LHCN-M2 (cell line): ENCODE results near the gene TRAPPC3. TPM values are rescaled to one million over a fixed set of nuclear protein-coding genes. Genes with fewer than 3 reads are reported as not detected.

ENCODE experiments used
- DNase-seq: peaks from one replicate; pipeline ENCODE4 v3.0.0-alpha.2; 2012; ENCODE audit warnings: low read depth
- total RNA-seq: library from RNA; depleted of rRNA; stranded (reverse); fragments of >200 nt; gene quantifications from 2 replicates; pipeline ENCODE4 v1.2.3, GENCODE V29; 2014

Gene TRAPPC3
- total RNA-seq, 1 experiment from 2014 or later = 134 TPM

DNA sequence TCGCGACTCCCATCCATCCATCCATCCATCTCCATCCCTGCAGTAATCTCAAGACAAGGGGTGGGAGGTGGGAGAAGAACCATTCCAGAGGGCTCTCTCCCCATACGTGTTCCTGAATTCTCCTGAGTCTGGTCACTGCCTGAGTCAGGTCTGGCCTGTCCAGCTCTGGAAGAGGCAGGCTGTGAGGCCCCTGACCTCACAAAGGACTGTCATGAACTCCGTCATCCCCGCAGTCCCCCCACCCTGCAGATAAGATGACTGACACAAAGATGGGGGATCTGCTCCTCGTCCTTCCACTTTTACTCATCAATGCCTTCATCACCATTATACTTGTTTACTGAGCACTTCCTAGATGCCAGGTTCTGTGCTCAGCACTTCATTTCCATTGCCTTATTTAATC is 5.0 kb upstream of the TRAPPC3 start:
- no peak for DNase-seq

DNA sequence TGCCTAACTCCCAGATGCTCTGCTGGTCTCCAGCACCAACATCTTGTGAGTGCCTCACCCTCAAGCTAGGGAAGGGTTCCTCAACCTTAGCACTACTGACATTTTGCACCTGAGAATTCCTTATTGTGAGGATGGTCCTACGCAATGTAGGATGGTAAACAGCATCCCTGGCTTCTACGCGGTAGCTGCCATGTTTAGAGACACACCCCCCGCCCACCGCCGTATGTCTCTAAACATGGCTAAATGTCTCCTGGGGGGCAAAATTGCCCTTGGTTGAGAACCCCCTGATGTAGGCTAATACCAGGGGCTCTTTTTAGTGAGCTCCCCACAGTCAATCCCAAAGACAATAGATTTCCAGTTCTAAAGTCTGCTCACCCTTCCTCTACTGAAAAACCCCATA is 4.2 kb upstream of the TRAPPC3 start:
- DNase-seq = no peak

DNA sequence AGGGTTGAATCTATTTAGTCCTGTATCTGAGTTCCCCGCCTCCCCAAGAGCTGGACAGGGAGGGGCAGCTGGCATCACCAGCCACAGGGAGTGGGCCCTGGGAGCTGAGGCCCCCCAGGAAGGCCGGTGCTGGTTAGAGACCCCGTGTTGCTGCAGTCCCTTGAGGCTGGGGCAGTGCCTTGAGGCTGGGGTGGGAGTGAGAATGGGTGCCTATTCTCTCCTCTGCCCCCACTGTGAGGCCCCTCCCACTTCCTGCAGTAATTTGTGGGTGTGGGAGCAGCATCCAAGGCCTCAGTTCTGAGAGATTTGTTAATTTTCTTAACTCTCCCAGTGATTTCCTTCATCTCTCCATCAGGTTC is 2.5 kb upstream of the TRAPPC3 start:
- DNase-seq = no peak

DNA sequence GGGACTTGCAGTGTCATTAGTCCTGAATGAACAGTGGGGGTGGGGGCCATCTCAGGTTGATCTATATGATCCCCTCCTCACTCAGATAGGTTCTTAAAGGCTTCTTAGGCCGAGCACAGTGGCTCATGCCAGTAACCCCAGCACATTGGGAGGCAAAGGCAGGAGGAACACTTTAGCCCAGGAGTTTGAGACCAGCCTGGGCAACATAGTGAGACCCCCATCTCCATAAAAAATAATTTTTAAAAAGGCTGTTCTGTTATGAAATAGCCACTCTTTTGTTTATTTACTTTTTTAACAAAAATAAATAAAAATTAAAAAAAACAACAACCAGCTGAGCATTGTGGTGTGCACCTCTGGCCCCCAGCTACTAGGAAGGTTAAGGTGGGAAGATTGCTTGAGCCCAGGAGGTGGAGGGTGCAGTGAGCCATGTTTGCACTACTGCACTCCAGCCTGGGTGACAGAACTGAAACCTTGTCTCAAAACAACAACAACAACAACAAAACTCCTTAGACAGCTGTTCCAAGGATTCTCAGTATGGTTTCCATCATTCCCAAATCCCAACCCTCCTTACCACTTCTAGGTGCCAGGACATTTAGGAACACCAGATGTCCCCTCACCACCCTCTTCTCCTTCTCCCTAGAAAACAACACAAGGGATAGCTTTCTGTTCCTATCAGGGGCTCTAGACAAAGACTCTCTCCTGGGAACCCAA is 2.0 kb upstream of the TRAPPC3 start:
- DNase-seq = peak; percentile 38

DNA sequence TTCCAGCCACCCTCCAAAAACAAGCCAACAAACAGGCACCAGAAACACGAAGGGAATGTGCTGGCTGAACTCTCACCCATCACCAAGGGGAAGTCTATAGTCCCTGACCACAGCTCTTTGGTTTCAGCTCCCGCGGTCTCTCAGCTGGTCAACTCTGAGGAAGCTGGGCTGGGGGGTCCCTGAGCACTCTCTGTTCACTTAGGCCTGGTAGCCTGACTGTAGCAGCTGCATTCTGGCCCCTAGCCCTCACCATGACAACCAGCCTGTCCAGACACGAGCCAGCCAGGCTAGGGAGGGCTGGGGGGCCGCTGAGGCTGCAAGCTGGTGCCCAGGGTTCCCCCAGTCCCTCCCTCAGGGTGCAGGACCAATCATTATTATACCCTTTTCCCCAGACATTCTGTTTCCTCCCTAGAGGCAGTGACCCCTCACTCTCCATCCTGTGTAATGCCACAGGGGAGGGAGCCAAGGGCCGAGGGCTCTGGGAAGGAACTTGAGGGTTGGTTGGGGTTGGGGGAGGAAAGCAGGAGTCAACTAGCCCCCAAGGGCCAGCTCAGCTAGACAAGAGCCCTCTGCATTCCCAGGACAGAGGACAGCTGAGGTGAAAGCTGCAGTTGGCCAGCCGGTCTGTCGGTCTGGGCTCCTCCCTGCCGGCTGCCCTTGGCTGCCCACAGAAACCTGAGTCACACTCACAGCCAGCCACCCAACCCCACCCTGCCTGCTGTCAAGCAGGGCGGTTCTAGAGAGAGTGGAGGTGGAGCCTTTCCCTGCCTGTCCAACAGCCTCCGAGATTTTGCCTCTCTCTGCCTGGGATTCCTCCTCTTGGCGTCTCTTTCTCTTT is 1.2 kb upstream of the TRAPPC3 start:
- peak; percentile 97 for DNase-seq

- DNase-seq = no peak
These were observed 648 bp upstream of the TRAPPC3 start for GRCh38 chr1:36149973-36150295.

DNA sequence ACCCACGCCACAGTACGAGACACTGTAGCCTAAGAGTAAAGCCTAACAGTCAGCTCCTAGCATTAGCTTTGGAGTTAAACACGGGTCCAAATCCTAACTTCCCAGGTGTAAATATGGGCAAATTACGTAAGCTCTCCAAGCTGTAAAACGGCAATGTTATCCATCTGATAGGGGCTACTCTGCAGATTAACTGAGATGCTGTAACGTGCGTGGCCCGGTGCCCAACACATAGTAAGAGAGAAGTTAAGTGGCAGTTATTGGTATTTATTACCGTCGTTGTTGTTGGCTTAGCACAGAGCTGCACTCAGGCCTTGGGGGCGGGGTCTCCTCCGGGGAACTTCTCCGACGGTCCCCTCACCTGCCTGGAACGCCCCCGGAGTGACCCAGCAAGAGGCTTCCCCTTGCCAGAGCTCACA is 457 bp downstream of the TRAPPC3 start:
- no peak for DNase-seq

- DNase-seq = no peak
These were observed 4.9 kb downstream of the TRAPPC3 start for GRCh38 chr1:36144413-36144812.

- DNase-seq = no peak
These were observed 5.9 kb downstream of the TRAPPC3 start for GRCh38 chr1:36143424-36143823.

DNA sequence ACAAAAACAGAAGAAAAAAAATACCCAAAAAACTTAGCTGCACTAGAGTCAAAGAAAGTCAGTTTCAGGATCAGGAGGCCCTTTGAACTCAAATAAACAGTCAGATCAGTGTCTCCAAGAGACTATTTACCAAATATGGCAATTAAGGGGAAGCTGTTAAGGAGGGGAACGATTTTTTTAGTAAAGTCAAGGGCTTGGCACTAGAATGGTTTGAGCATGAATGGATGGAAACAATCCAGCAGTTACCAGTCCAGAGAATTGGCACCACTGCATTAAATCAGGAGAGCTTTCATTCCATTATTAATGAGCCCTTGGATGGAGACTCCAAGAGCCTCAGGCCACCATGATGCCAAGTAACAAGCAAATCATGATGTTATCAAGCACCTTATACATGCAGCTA is 7.2 kb downstream of the TRAPPC3 start:
- DNase-seq = no peak

DNA sequence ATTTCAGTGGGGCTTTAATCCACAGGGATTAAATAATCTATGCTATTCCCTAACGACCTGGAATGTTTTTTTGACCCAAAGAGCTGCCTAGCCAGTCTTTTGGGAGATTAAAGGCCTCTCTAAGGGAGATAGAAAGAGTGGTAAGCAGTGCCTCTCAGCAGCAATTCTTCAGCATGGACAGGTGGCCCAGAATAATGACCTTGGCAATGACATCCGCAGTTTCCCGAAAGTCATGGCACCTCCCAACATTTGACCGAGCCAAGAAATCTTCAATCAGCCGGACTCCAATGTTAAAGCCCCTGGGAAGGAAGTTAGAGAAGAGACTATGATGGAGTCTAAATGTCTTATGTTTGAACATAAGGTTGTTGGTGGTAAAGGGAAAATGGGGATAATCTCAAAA is 9.8 kb downstream of the TRAPPC3 start:
- no peak for DNase-seq

- peak; percentile 60 for DNase-seq
These were observed 11.5 kb downstream of the TRAPPC3 start for GRCh38 chr1:36137776-36138175.

- DNase-seq = peak; percentile 83
These were observed 12.1 kb downstream of the TRAPPC3 start for GRCh38 chr1:36137226-36137625.

DNA sequence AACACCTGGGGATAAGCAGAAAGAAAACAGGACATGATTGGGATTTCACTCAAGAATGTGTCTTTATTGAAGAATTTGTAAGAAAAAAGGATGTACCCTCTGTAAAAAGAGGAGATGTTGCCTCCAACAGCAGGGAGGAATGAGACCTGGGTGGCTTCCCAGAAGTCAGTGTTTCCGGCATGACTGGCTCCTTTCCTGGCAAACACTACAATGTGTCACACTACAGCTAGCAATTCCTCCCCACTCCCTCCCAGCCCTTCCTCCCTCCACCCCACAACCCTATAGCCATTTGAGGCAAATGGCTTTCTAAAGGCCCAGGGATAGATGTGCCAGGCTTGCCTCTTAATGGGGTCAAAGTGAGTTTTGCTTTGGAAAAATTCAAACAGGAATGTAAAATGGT is 12.8 kb downstream of the TRAPPC3 start:
- peak; percentile 78 for DNase-seq

DNA sequence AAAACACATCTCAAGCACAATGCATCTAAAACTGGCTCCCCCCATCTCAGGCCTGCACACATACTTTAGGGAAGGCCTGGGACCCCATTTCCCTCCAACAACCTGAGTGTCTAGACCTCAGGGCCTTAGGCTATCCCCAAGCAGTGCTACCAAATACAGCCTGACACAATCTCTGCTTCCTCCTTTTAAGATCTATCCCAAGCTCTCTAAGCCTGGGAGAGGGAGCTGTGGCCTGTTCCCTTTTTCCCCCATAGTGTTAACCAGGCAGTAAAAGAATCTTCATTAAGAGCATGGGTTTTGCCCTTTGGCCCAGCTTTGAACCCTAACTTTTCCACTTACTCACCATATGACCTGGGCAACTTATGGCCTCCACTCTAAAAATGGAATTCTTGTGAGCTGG is 13.5 kb downstream of the TRAPPC3 start:
- DNase-seq = no peak

DNA sequence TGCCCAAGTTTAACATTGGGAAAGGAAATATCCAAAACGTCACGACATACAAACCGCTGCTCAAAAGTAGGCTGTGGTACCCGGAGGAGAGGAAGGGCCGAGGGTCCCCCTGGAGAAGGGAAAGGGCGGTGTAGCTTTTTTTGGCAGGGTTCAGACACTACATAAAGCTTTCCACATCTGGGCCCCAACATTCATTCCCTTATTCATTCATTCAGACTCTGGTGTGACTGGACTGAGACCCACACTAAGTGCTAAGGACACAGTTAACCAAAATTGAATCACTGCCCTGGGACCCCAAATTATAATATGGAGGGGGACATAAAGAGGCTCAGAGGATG is 14.0 kb downstream of the TRAPPC3 start:
- no peak for DNase-seq

DNA sequence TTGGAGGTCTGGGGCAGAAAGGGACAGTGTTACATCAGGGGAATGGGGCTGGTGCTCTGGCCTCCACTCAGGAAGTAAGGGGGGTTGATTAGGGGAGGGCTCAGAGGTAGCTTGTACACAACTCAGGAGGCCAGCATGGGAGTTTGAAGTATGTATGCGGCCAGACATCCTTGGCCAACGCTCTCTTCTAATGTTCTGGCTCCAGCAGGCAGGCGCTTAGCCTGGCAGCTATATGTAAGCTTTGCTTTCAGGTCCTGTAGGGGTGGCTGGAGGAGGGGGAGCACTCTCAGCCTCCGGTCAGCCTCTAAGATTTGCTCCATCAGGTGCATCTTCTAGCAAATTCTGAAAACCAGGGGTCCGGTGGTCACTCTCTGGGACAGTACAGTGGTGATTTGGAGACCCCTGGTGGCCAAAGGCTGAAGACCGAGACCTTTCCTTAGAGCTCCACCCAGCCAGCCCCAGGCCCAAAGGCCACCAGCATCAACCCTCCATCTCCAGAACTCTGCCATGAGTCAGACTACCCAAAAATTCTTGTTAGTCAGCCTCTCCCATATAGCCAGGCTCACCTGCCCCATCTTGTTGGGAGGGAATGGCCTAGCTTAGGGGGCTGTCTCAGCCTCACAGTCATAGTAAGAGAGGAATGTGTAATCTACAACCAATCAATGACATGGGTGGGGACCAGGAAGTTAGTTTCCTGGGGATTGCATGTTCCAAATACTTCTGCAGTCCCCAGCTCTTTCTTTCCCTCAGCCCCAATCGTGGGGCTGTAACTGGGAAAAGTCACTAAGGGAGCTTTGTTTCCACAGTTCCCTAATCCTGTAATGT is 14.6 kb downstream of the TRAPPC3 start:
- peak; percentile 58 for DNase-seq

DNA sequence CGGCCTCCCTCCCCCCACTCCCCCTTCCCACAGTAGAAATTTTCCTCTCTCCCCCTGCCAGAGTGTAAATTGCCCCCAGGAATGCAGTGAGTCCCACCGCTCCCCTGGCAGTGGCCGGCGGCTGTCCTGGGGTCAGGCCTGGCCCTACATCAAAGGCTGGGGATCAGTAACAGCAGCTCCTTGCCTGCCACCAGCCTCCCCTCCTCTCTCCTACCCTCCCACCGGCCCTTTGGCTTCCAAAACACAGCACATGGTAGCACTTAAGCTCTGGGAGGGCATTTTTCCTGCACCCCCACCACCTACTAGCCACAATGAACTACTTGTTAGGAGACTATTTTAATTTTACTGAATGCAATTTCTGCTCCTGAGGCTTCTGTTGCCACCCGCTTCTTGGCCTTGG is 15.3 kb downstream of the TRAPPC3 start:
- DNase-seq = no peak

- DNase-seq = peak; percentile 93
These were observed 15.8 kb downstream of the TRAPPC3 start for GRCh38 chr1:36133484-36133883.

DNA sequence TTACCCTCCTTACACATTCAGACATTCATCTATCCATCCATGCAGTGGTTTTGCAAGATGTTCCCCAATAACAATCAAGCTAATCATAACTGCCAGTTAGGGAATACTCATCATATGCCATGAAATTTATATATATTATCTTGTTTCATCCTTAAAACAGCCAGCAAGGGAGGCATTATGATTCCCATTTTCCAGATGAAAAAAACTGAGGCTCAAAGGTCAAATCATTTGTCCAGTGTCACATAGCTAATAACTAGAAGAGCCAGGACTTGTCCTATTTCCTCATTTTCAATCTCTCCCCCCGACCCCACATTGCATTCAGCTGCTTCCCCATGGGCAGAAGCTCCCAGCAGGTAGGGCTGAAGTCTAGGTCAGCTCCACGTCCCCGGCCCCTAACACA is 17.3 kb downstream of the TRAPPC3 start:
- DNase-seq = no peak

GRCh38 chr1:36128905-36129206 is 20.4 kb downstream of the TRAPPC3 start:
- no peak for DNase-seq

- peak; percentile 40 for DNase-seq
These were observed 21.0 kb downstream of the TRAPPC3 start for GRCh38 chr1:36128126-36128904.
